ENCODE data around the gene DCDC2B.
"Not testable (repeated sequence)": the region's sequence is repeated elsewhere in the genome, so short reads cannot be mapped to it uniquely, and the experiment has no call there.

The DCDC2B gene

GRCh38 chr1:32256473-32257226 lies 47.8 kb downstream of the DCDC2B start:
- no peak for DNase-seq (ENCODE audit: low read depth, low spot score)

GRCh38 chr1:32257227-32257508 lies 48.3 kb downstream of the DCDC2B start:
- DNase-seq (ENCODE audit: low read depth, low spot score): no peak

- DNase-seq (ENCODE audit: low read depth, low spot score): not testable (repeated sequence)
These were observed 54.3 kb downstream of the DCDC2B start for GRCh38 chr1:32263236-32263593.

- no peak for DNase-seq (ENCODE audit: low read depth, low spot score)
These were observed 54.9 kb downstream of the DCDC2B start for GRCh38 chr1:32263744-32264143.

Data from iPS DF 19.7 (cell line).